ENCODE measurements around the gene RNF144A.

The RNF144A gene

DNA sequence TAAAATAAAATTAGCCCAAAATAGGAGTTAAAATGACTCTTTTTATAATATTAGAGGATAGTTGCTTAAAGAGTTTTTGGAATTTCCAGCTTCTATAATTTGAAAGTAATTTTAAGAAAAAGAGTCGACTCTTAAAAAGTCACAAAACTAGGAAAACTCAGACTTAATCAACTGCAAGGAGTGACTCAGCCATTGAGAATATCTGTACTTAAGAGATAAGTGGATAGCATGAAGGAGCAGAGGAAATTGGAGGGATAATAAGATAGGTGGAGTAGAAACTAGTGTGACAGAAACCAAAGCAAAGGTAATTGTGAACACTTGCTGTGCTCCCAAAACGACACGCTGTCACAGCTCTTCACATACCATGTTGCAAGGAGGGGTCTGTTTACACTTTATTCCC, 31.2 kb upstream of the RNF144A start:
- Histone ChIP-seq H3K4me1 (ENCODE audit: control insufficient read depth in 1 of 2, insufficient read depth in 2 of 2, low read length in 2 of 2) (no peaks in the 10 kb centered on the region), H3K4ac (ENCODE audit: low read depth, low read length) (no peak overlapping the region), H4K8ac (ENCODE audit: low read depth, low read length) (no peak overlapping the region), H2BK5ac (ENCODE audit: low read depth, low read length, poor library complexity) (no peak overlapping the region), H3K27me3 (ENCODE audit: insufficient read depth, low read length) (no peaks in the 10 kb centered on the region), H3K79me1 (ENCODE audit: low read length) (no peaks in the 10 kb centered on the region), H2BK12ac (ENCODE audit: low read length) (no peak overlapping the region), H4K91ac (ENCODE audit: low read depth, low read length) (no peak overlapping the region), H3K4me3 (ENCODE audit: low read depth, low read length) (no peak overlapping the region), H2AFZ (ENCODE audit: insufficient read depth, low read length, poor library complexity) (no peak overlapping the region), H3K9ac (ENCODE audit: low read length) (no peak overlapping the region), H3K23ac (ENCODE audit: low read length) (no peak overlapping the region), H3K9me3 (ENCODE audit: insufficient read depth, low read depth, low read length) (peaks cover 3% of the 10 kb centered on the region), H3K14ac (ENCODE audit: low read length) (no peak overlapping the region), H4K12ac (ENCODE audit: low read depth, low read length) (no peak overlapping the region), H2AK5ac (ENCODE audit: low read length) (no peak overlapping the region), H3K4me2 (ENCODE audit: low read length) (no peak overlapping the region), H3K27ac (ENCODE audit: low read depth, low read length) (no peak overlapping the region), H3K36me3 (ENCODE audit: control insufficient read depth in 1 of 2, insufficient read depth in 2 of 2, low read length in 2 of 2) (no peaks in the 10 kb centered on the region), H3K79me2 (ENCODE audit: control insufficient read depth, insufficient read depth, low read length, poor library complexity) (no peaks in the 10 kb centered on the region), H3K18ac (ENCODE audit: low read length) (no peak overlapping the region), H2BK120ac (ENCODE audit: insufficient read depth, low read length, poor library complexity) (no peak overlapping the region)
- peak in 1 of 2 donors; percentile 11 for DNase-seq
- no CpG with 5 or more reads among the region's 3 CpGs for WGBS (ENCODE audit: extremely low coverage, insufficient coverage, insufficient read length)

DNA sequence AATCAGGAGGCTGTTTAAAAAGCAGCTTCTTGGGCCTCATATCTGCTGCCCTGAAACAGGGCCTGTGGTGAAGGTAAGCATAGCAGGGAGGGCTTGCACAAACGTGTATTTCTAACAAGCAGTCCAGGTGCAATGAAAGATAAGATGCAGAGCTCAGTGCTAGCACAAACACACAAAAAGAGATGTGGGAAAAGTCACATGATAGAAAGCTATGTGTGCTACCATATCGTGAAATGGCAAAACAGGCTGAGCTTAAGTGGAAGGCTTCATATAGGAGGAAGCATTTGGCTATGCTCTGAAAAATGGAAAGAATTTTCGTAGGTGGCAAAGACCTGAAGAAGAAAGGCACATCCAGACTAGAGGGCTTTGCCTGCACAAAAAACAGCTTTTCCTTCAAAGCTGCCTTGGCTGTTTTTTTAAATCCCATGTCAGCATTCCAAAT, 29.4 kb upstream of the RNF144A start:
- no peaks in the 10 kb centered on the region for H3K27me3 ChIP-seq (ENCODE audit: insufficient read depth, low read length)
- no peak overlapping the region for H4K91ac ChIP-seq (ENCODE audit: low read depth, low read length)
- H3K4me3 ChIP-seq (ENCODE audit: low read depth, low read length) = no peak overlapping the region
- H2BK120ac ChIP-seq (ENCODE audit: insufficient read depth, low read length, poor library complexity) = no peak overlapping the region
- H3K4me1 ChIP-seq (ENCODE audit: control insufficient read depth in 1 of 2, insufficient read depth in 2 of 2, low read length in 2 of 2) = no peaks in the 10 kb centered on the region
- no peaks in the 10 kb centered on the region for H3K79me2 ChIP-seq (ENCODE audit: control insufficient read depth, insufficient read depth, low read length, poor library complexity)
- H2AK5ac ChIP-seq (ENCODE audit: low read length) = no peak overlapping the region
- no peak overlapping the region for H2AFZ ChIP-seq (ENCODE audit: insufficient read depth, low read length, poor library complexity)
- no peaks in the 10 kb centered on the region for H3K36me3 ChIP-seq (ENCODE audit: control insufficient read depth in 1 of 2, insufficient read depth in 2 of 2, low read length in 2 of 2)
- no peak overlapping the region for H3K14ac ChIP-seq (ENCODE audit: low read length)
- no peak overlapping the region for H4K8ac ChIP-seq (ENCODE audit: low read depth, low read length)
- peak in 1 of 2 donors; percentile 34 for DNase-seq
- H3K23ac ChIP-seq (ENCODE audit: low read length) = no peak overlapping the region
- no peaks in the 10 kb centered on the region for H3K79me1 ChIP-seq (ENCODE audit: low read length)
- H3K27ac ChIP-seq (ENCODE audit: low read depth, low read length) = no peak overlapping the region
- WGBS (ENCODE audit: extremely low coverage, insufficient coverage, insufficient read length) = no CpG with 5 or more reads among the region's 3 CpGs
- no peak overlapping the region for H2BK12ac ChIP-seq (ENCODE audit: low read length)
- H3K9me3 ChIP-seq (ENCODE audit: insufficient read depth, low read depth, low read length) = peaks cover 1% of the 10 kb centered on the region
- H3K18ac ChIP-seq (ENCODE audit: low read length) = no peak overlapping the region
- no peak overlapping the region for H4K12ac ChIP-seq (ENCODE audit: low read depth, low read length)
- H3K9ac ChIP-seq (ENCODE audit: low read length) = no peak overlapping the region
- H2BK5ac ChIP-seq (ENCODE audit: low read depth, low read length, poor library complexity) = no peak overlapping the region
- no peak overlapping the region for H3K4me2 ChIP-seq (ENCODE audit: low read length)
- no peak overlapping the region for H3K4ac ChIP-seq (ENCODE audit: low read depth, low read length)

DNA sequence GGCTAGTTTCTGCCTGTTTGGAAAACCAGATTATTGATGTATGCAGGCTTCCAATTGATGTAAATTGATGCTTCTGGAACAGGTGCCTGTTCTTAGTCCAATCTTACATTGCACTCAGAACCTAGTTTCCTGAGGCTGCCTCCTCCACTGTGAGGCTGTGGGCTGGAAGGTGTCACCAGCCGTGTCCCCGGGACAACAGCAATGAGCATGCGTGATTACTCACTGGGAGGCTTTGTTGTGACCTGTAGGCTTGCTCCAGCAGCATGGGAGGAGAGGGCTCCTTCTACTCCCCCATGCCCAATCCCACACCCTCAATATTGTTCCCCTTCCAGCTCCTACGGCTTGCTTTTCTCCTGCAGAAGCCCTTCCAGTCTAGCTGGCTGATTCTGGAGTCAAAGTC, 28.5 kb upstream of the RNF144A start:
- Histone ChIP-seq H2BK120ac (ENCODE audit: insufficient read depth, low read length, poor library complexity) (no peak overlapping the region), H2AK5ac (ENCODE audit: low read length) (no peak overlapping the region), H3K4me1 (ENCODE audit: control insufficient read depth in 1 of 2, insufficient read depth in 2 of 2, low read length in 2 of 2) (no peaks in the 10 kb centered on the region), H3K79me1 (ENCODE audit: low read length) (no peaks in the 10 kb centered on the region), H3K4me2 (ENCODE audit: low read length) (no peak overlapping the region), H3K9ac (ENCODE audit: low read length) (no peak overlapping the region), H3K9me3 (ENCODE audit: insufficient read depth, low read depth, low read length) (no peaks in the 10 kb centered on the region), H2AFZ (ENCODE audit: insufficient read depth, low read length, poor library complexity) (no peak overlapping the region), H3K23ac (ENCODE audit: low read length) (peak overlapping the region; percentile 62), H3K36me3 (ENCODE audit: control insufficient read depth in 1 of 2, insufficient read depth in 2 of 2, low read length in 2 of 2) (no peaks in the 10 kb centered on the region), H3K4me3 (ENCODE audit: low read depth, low read length) (no peak overlapping the region), H3K18ac (ENCODE audit: low read length) (no peak overlapping the region), H3K4ac (ENCODE audit: low read depth, low read length) (no peak overlapping the region), H3K27ac (ENCODE audit: low read depth, low read length) (no peak overlapping the region), H2BK12ac (ENCODE audit: low read length) (no peak overlapping the region), H2BK5ac (ENCODE audit: low read depth, low read length, poor library complexity) (no peak overlapping the region), H3K79me2 (ENCODE audit: control insufficient read depth, insufficient read depth, low read length, poor library complexity) (no peaks in the 10 kb centered on the region), H3K14ac (ENCODE audit: low read length) (no peak overlapping the region), H4K8ac (ENCODE audit: low read depth, low read length) (no peak overlapping the region), H4K12ac (ENCODE audit: low read depth, low read length) (no peak overlapping the region), H4K91ac (ENCODE audit: low read depth, low read length) (no peak overlapping the region), H3K27me3 (ENCODE audit: insufficient read depth, low read length) (no peaks in the 10 kb centered on the region)
- DNase-seq = no peak
- no CpG with 5 or more reads among the region's 4 CpGs for WGBS (ENCODE audit: extremely low coverage, insufficient coverage, insufficient read length)

DNA sequence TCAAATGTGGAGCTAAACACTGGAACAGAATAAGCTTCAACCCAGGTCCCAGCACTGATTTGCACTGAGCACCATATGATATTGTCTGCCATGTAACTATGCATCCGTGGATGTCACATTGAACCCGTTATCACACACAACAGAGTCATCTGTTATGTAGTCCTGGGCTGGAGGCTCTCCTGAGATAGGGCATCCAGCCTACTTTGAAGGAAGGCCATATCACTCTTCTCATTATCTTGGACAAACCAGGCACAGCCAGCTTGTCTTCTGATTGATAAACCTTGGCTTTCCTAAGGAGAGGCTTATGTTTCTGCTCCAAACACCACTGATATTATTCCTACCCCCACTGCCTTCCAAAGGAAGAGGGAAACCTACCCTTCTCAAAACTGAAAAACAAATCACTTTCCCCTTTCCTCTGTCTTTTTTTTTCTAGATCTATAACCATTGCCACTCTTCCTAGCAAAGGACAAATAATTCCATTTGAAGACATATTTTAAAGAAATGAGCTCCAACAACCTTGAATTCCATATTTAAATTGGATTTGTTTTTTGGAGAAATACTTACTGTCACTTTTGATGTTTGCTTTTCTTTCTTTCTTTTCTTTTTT, 23.2 kb upstream of the RNF144A start:
- H3K9me3 ChIP-seq (ENCODE audit: insufficient read depth, low read depth, low read length) = no peaks in the 10 kb centered on the region
- no peak overlapping the region for H4K12ac ChIP-seq (ENCODE audit: low read depth, low read length)
- no peak overlapping the region for H2BK12ac ChIP-seq (ENCODE audit: low read length)
- no peak overlapping the region for H3K4ac ChIP-seq (ENCODE audit: low read depth, low read length)
- H4K91ac ChIP-seq (ENCODE audit: low read depth, low read length) = no peak overlapping the region
- no peak overlapping the region for H4K8ac ChIP-seq (ENCODE audit: low read depth, low read length)
- H3K18ac ChIP-seq (ENCODE audit: low read length) = no peak overlapping the region
- no peak for DNase-seq
- no peaks in the 10 kb centered on the region for H3K27me3 ChIP-seq (ENCODE audit: insufficient read depth, low read length)
- H3K79me1 ChIP-seq (ENCODE audit: low read length) = no peaks in the 10 kb centered on the region
- H2BK5ac ChIP-seq (ENCODE audit: low read depth, low read length, poor library complexity) = no peak overlapping the region
- no peaks in the 10 kb centered on the region for H3K4me1 ChIP-seq (ENCODE audit: control insufficient read depth in 1 of 2, insufficient read depth in 2 of 2, low read length in 2 of 2)
- H2BK120ac ChIP-seq (ENCODE audit: insufficient read depth, low read length, poor library complexity) = no peak overlapping the region
- H3K79me2 ChIP-seq (ENCODE audit: control insufficient read depth, insufficient read depth, low read length, poor library complexity) = no peaks in the 10 kb centered on the region
- H2AK5ac ChIP-seq (ENCODE audit: low read length) = no peak overlapping the region
- no peak overlapping the region for H3K14ac ChIP-seq (ENCODE audit: low read length)
- no peak overlapping the region for H2AFZ ChIP-seq (ENCODE audit: insufficient read depth, low read length, poor library complexity)
- no peak overlapping the region for H3K4me2 ChIP-seq (ENCODE audit: low read length)
- H3K9ac ChIP-seq (ENCODE audit: low read length) = peak overlapping the region; percentile 47
- no peak overlapping the region for H3K23ac ChIP-seq (ENCODE audit: low read length)
- no peaks in the 10 kb centered on the region for H3K36me3 ChIP-seq (ENCODE audit: control insufficient read depth in 1 of 2, insufficient read depth in 2 of 2, low read length in 2 of 2)
- H3K27ac ChIP-seq (ENCODE audit: low read depth, low read length) = no peak overlapping the region
- no CpG with 5 or more reads among the region's 2 CpGs for WGBS (ENCODE audit: extremely low coverage, insufficient coverage, insufficient read length)
- H3K4me3 ChIP-seq (ENCODE audit: low read depth, low read length) = no peak overlapping the region
